SK-N-SH (cell line): Measurements from ENCODE around the gene ARHGEF39. TPM values are rescaled to one million over a fixed set of nuclear protein-coding genes. Genes with fewer than 3 reads are reported as not detected.

Experiments used
- CTCF ChIA-PET: fragments of 300-600, 350-600 bp; formaldehyde crosslinking; extraction: SDS; loops from one replicate; lab custom pipeline; 2021; lab: Yijun Ruan, JAX
- POLR2A ChIA-PET: fragments of 350-600 bp; sonication (Branson Sonifier 250); formaldehyde crosslinking; extraction: SDS; loops from one replicate; lab custom pipeline; 2020; ENCODE audit warnings: antibody characterized with exemption, inconsistent platforms; lab: Yijun Ruan, JAX
- DNase-seq: peaks from one replicate; pipeline ENCODE4 v3.0.0; 2012
- H2AFZ ChIP-seq: fragments of 200-600 bp; sonication (generic); 2 replicates; pipeline ENCODE4 v1.8.1; 2016; ENCODE audit warnings: antibody characterized with exemption, mild to moderate bottlenecking, low read depth
- H3F3A ChIP-seq: fragments of 200-600 bp; sonication (generic); replicated peaks from 2 replicates; pipeline ENCODE3; 2016; ENCODE audit warnings: antibody characterized with exemption, mild to moderate bottlenecking; ENCODE audit not compliant: insufficient read depth
- H3K27ac ChIP-seq, 2 experiments: fragments of 200-500 bp in 1 of 2; fragments of 200-600 bp in 1 of 2; sonication (Bioruptor generic) in 1 of 2; sonication (generic), shearing (Covaris generic) in 1 of 2; 2 replicates each; pipeline versions ENCODE4 v1.5.1 to v1.6.1; 2014 to 2016; ENCODE audit warnings: low read depth in 2 of 2, inconsistent platforms in 1 of 2, low read length in 1 of 2, mild to moderate bottlenecking in 1 of 2, mixed read lengths in 1 of 2
- H3K27me3 ChIP-seq: fragments of 200-600 bp; sonication (generic), shearing (Covaris generic); 2 replicates; pipeline ENCODE4 v1.6.1; 2016; ENCODE audit warnings: mixed run types; ENCODE audit not compliant: insufficient read depth
- H3K36me3 ChIP-seq, 2 experiments: fragments of 200-500 bp in 1 of 2; fragments of 200-600 bp in 1 of 2; sonication (Bioruptor generic) in 1 of 2; sonication (generic) in 1 of 2; replicated peaks in 1 of 2; 2 replicates each; pipeline versions ENCODE3 to v1.5.1; 2014 to 2016; ENCODE audit warnings: low read length in 1 of 2, mild to moderate bottlenecking in 1 of 2; ENCODE audit not compliant: insufficient read depth in 2 of 2, control insufficient read depth in 1 of 2
- H3K4me1 ChIP-seq, 2 experiments: fragments of 200-500 bp in 1 of 2; fragments of 200-600 bp in 1 of 2; sonication (Bioruptor generic) in 1 of 2; sonication (generic), shearing (Covaris generic) in 1 of 2; 2 replicates each; pipeline versions ENCODE4 v1.5.1 to v1.6.1; 2014 to 2016; ENCODE audit warnings: low read depth in 1 of 2, low read length in 1 of 2, mixed run types in 1 of 2; ENCODE audit not compliant: insufficient read depth in 2 of 2, control insufficient read depth in 1 of 2
- H3K4me2 ChIP-seq: fragments of 200-600 bp; sonication (generic), shearing (Covaris generic); 2 replicates; pipeline ENCODE4 v1.6.1; 2017; ENCODE audit warnings: mixed run types
- H3K4me3 ChIP-seq, 2 experiments: fragments of 200-500 bp in 1 of 2; fragments of 200-600 bp in 1 of 2; sonication (Bioruptor generic) in 1 of 2; sonication (generic), shearing (Covaris generic) in 1 of 2; 2 replicates each; pipeline versions ENCODE4 v1.5.1 to v1.8.1; 2014 to 2016; ENCODE audit warnings: low read depth in 2 of 2, inconsistent platforms in 1 of 2, low read length in 1 of 2, mild to moderate bottlenecking in 1 of 2, mixed read lengths in 1 of 2, moderate library complexity in 1 of 2
- H3K79me2 ChIP-seq: fragments of 200-600 bp; sonication (generic); 2 replicates; pipeline ENCODE4 v1.8.1; 2017; ENCODE audit warnings: mild to moderate bottlenecking; ENCODE audit not compliant: insufficient read depth
- H3K9ac ChIP-seq: fragments of 200-600 bp; sonication (generic); 2 replicates; pipeline ENCODE4 v1.6.1; 2017; ENCODE audit warnings: mixed run types
- H3K9me2 ChIP-seq: fragments of 200-600 bp; sonication (generic); 2 replicates; pipeline ENCODE4 v1.6.1; 2017; ENCODE audit warnings: mixed run types
- H3K9me3 ChIP-seq: fragments of 200-600 bp; sonication (generic); 2 replicates; pipeline ENCODE4 v1.6.1; 2017; ENCODE audit warnings: mixed run types, mild to moderate bottlenecking, moderate library complexity
- H4K20me1 ChIP-seq: fragments of 200-600 bp; sonication (generic); 2 replicates; pipeline ENCODE4 v1.6.1; 2017; ENCODE audit warnings: mild to moderate bottlenecking, mixed run types; ENCODE audit not compliant: insufficient read depth
- CHD2 ChIP-seq: fragments of 150-350 bp; IDR thresholded peaks from 2 replicates; pipeline ENCODE4 v1.6.1; 2018; ENCODE audit warnings: low read length; ENCODE audit not compliant: partially characterized antibody
- EP300 ChIP-seq, 2 experiments: IDR thresholded peaks; 2 replicates each; pipeline versions ENCODE4 v1.4.0 to v1.6.1; 2012; ENCODE audit warnings: borderline replicate concordance in 1 of 2, low read depth in 1 of 2, low read length in 1 of 2
- FOXJ3 ChIP-seq: sonication (generic); formaldehyde crosslinking; IDR thresholded peaks from 2 replicates; pipeline ENCODE4 v1.5.1; 2020; ENCODE audit warnings: mild to moderate bottlenecking, missing genetic modification reagents
- FOXM1 ChIP-seq: IDR thresholded peaks from 2 replicates; pipeline ENCODE4 v1.4.0; 2012; ENCODE audit warnings: low read depth, mild to moderate bottlenecking
- MEF2A ChIP-seq: IDR thresholded peaks from 2 replicates; pipeline ENCODE4 v1.4.0; 2012; ENCODE audit warnings: low read depth, borderline replicate concordance
- MXI1 ChIP-seq: IDR thresholded peaks from 2 replicates; pipeline ENCODE4 v1.6.1; 2012; ENCODE audit warnings: mild to moderate bottlenecking, low read depth, low read length, improper control_type of control experiment
- NRF1 ChIP-seq: IDR thresholded peaks from 2 replicates; pipeline ENCODE4 v1.6.1; 2012; ENCODE audit warnings: low read depth, mild to moderate bottlenecking, low read length
- RAD21 ChIP-seq: IDR thresholded peaks from 2 replicates; pipeline ENCODE4 v1.6.1; 2012; ENCODE audit warnings: mild to moderate bottlenecking, low read length
- SIN3A ChIP-seq: IDR thresholded peaks from 2 replicates; pipeline ENCODE4 v1.6.1; 2012; ENCODE audit warnings: low read depth, mild to moderate bottlenecking, low read length, moderate library complexity, borderline replicate concordance
- SMC3 ChIP-seq: IDR thresholded peaks from 2 replicates; pipeline ENCODE4 v1.6.1; 2012; ENCODE audit warnings: low read depth, low read length, improper control_type of control experiment
- TAF1 ChIP-seq: IDR thresholded peaks from 2 replicates; pipeline ENCODE4 v1.6.1; 2012; ENCODE audit warnings: low read depth, mild to moderate bottlenecking, low read length, moderate library complexity, borderline replicate concordance
- USF2 ChIP-seq: fragments of 150-350 bp; IDR thresholded peaks from 2 replicates; pipeline ENCODE4 v1.6.1; 2017; ENCODE audit warnings: antibody characterized with exemption, low read length, low read depth, borderline replicate concordance
- WGBS: methylation state at CpG from one replicate; pipeline ENCODE4 v1.1.6; 2017; ENCODE audit warnings: low lambda C conversion rate; 5-methylcytosine and 5-hydroxymethylcytosine counted together
- polyA plus RNA-seq, 3 experiments: library from polyadenylated mRNA; depleted of rRNA; stranded (reverse); fragments of >200 nt; gene quantifications; 2 replicates each; pipeline ENCODE4 v1.2.3, GENCODE V29; 2012
- TF ChIP-seq, protein P1 (sequence below): IDR thresholded peaks from 2 replicates; pipeline ENCODE4 v1.6.1; 2012; ENCODE audit warnings: mild to moderate bottlenecking, low read depth, low read length, moderate library complexity

ARHGEF39 gene
- polyA plus RNA-seq, 1 of the 3 experiments (the other 2 are of a cell fraction), result 4.9 TPM

DNA sequence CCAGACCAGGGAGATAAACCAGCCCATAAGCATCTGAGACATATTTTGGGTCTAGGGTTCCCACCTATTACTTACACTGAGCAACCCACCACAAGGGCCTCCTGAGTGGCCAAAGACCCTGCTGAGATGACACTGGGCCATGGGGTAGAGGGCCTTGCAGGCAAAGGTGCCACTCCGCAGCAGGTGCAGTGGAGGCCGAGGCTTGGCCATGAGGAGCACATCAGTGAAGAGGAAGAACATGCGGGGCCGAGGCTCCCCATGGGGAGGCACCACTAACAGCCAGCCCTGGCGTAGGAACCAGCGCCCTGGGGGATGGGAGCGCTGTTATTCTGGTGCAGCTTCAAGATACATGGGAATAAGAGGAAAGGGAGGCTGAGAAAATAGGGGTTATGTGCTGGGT is 2.6 kb downstream of the ARHGEF39 start (continued):
- no peak for TF ChIP-seq NRF1

GRCh38 chr9:35661756-35662350 is 3.1 kb downstream of the ARHGEF39 start:
- peaks cover 36% of the 10 kb centered on the region for H3F3A ChIP-seq
- peaks cover 0 to 11% of the 10 kb centered on the region in 2 experiments for H3K36me3 ChIP-seq
- ChIA-PET POLR2A (interaction anchor here (1.1 kb wide), 1 partner anchor 70 kb away, joined by 3 read pairs; the partner anchor contains the start of genes CREB3 and TLN1), CTCF (interaction anchor here (0.7 to 4.2 kb wide), 7 partner anchors 11 to 360 kb away, joined by 3 to 19 read pairs (median 4); partner anchors contain the start of genes CA9, CREB3 and TLN1)
- no peak overlapping the region for H3K9ac ChIP-seq
- H3K4me1 ChIP-seq, result peaks cover 0 to 23% of the 10 kb centered on the region in 2 experiments; a peak in 1 of 4 replicates
- no peak overlapping the region for H3K4me2 ChIP-seq
- H4K20me1 ChIP-seq, result no peaks in the 10 kb centered on the region
- no peaks in the 10 kb centered on the region for H3K9me2 ChIP-seq
- TF ChIP-seq RAD21 (no peak), SMC3 (no peak), USF2 (no peak), TAF1 (no peak), CHD2 (no peak), FOXJ3 (CRISPR knock-in tag) (no peak), SIN3A (no peak), MEF2A (no peak), EP300 (IDR thresholded peaks at IDR 0.05; ENCODE audit: borderline replicate concordance in 1 of 2, low read depth in 1 of 2, low read length in 1 of 2) (no peak), MXI1 (no peak), FOXM1 (no peak)
- TF ChIP-seq, protein P1, sequence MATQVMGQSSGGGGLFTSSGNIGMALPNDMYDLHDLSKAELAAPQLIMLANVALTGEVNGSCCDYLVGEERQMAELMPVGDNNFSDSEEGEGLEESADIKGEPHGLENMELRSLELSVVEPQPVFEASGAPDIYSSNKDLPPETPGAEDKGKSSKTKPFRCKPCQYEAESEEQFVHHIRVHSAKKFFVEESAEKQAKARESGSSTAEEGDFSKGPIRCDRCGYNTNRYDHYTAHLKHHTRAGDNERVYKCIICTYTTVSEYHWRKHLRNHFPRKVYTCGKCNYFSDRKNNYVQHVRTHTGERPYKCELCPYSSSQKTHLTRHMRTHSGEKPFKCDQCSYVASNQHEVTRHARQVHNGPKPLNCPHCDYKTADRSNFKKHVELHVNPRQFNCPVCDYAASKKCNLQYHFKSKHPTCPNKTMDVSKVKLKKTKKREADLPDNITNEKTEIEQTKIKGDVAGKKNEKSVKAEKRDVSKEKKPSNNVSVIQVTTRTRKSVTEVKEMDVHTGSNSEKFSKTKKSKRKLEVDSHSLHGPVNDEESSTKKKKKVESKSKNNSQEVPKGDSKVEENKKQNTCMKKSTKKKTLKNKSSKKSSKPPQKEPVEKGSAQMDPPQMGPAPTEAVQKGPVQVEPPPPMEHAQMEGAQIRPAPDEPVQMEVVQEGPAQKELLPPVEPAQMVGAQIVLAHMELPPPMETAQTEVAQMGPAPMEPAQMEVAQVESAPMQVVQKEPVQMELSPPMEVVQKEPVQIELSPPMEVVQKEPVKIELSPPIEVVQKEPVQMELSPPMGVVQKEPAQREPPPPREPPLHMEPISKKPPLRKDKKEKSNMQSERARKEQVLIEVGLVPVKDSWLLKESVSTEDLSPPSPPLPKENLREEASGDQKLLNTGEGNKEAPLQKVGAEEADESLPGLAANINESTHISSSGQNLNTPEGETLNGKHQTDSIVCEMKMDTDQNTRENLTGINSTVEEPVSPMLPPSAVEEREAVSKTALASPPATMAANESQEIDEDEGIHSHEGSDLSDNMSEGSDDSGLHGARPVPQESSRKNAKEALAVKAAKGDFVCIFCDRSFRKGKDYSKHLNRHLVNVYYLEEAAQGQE, result no peak
- no peak for DNase-seq
- H3K27ac ChIP-seq, result peak overlapping the region in 1 of 2 experiments; percentile 22; a peak in 1 of 4 replicates
- no peak overlapping the region for H3K4me3 ChIP-seq
- H2AFZ ChIP-seq, result no peak overlapping the region
- no peaks in the 10 kb centered on the region for H3K9me3 ChIP-seq
- H3K79me2 ChIP-seq, result peaks cover 36% of the 10 kb centered on the region
- 74% methylated on average over 3 of the region's 3 CpGs for WGBS
- no peaks in the 10 kb centered on the region for H3K27me3 ChIP-seq
